NT2/D1 (cell line): ENCODE measurements around the gene SLC25A48.

Source experiments
- DNase-seq: peaks from one replicate; pipeline ENCODE4 v3.0.0-alpha.2; 2011; ENCODE audit warnings: low read depth, low spot score
- H3K27me3 ChIP-seq: 2 replicates; pipeline ENCODE4 v1.6.0; 2011; ENCODE audit warnings: mild to moderate bottlenecking; ENCODE audit not compliant: insufficient read length, insufficient read depth
- H3K36me3 ChIP-seq: 2 replicates; pipeline ENCODE4 v1.6.1; 2011; ENCODE audit warnings: mild to moderate bottlenecking, low read length, mixed read lengths; ENCODE audit not compliant: insufficient read depth, insufficient read length
- H3K4me1 ChIP-seq: 2 replicates; pipeline ENCODE4 v1.5.1; 2011; ENCODE audit not compliant: insufficient read depth, insufficient read length
- H3K4me3 ChIP-seq: 2 replicates; pipeline ENCODE4 v1.5.1; 2011; ENCODE audit warnings: low read depth; ENCODE audit not compliant: insufficient read length
- H3K9ac ChIP-seq: 2 replicates; pipeline ENCODE4 v1.6.0; 2011; ENCODE audit warnings: low read depth; ENCODE audit not compliant: insufficient read length
- H3K9me3 ChIP-seq: 2 replicates; pipeline ENCODE4 v1.5.1; 2011; ENCODE audit warnings: mild to moderate bottlenecking, low read length; ENCODE audit not compliant: insufficient read depth
- SUZ12 ChIP-seq: IDR thresholded peaks from 2 replicates; pipeline ENCODE4 v1.6.1; 2011; ENCODE audit not compliant: insufficient read length, insufficient read depth; ENCODE audit errors: extremely low read depth
- YY1 ChIP-seq: IDR thresholded peaks from 2 replicates; pipeline ENCODE4 v1.6.1; 2011; ENCODE audit not compliant: insufficient read length, insufficient read depth
- ZNF274 ChIP-seq: IDR thresholded peaks from 2 replicates; pipeline ENCODE4 v1.6.1; 2011; ENCODE audit warnings: mild to moderate bottlenecking, low read depth, low read length

Gene SLC25A48

DNA sequence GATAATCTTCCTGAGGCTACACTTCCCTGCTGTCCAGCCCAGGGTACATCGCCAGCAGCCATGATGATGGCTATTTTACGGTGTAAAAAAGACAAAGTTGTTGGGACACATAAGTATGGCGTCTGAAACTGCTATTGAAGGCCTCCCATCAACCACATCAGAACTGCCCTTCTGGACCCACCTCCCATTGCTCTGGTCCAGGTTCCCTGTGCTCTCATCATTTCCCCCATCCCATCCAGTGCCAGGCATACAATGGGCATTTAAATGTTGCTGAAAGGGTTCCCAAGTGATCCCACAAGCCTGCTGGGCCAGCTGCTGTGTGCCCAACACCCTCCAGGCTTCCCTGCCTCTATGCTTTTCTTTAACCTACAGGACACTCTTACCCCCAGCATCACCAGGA, 50.6 kb downstream of the SLC25A48 start:
- Histone ChIP-seq H3K27me3 (peaks cover 6% of the 10 kb centered on the region), H3K9ac (no peak overlapping the region), H3K4me1 (peaks cover 8% of the 10 kb centered on the region), H3K4me3 (no peak overlapping the region), H3K36me3 (no peaks in the 10 kb centered on the region), H3K9me3 (no peaks in the 10 kb centered on the region)
- no peak for DNase-seq
- TF ChIP-seq SUZ12: no peak
- no peak for TF ChIP-seq YY1
- TF ChIP-seq ZNF274: no peak

DNA sequence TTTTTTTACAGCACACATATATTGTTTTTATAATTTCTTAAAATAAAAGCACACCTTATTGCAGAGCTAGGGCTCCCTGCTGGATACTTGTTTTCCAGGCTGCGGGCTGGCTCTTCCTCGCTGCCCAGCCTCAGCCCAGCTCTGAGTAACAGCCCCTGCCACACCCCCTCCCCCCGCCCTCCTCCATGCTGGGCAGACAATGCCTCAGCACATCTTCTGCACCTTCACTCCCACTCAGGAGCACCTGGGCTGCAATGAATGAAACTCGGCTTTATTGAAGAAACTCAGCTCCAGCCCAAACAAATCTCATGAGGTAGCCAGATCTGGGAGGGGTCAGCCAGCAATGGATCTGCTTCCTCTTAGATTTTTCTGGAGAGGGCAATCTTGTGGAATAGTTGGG, 51.7 kb downstream of the SLC25A48 start:
- H3K9ac ChIP-seq: no peak overlapping the region
- peaks cover 6% of the 10 kb centered on the region for H3K27me3 ChIP-seq
- H3K4me1 ChIP-seq: peaks cover 5% of the 10 kb centered on the region
- no peak overlapping the region for H3K4me3 ChIP-seq
- H3K36me3 ChIP-seq: no peaks in the 10 kb centered on the region
- no peak for DNase-seq
- H3K9me3 ChIP-seq: no peaks in the 10 kb centered on the region
- TF ChIP-seq ZNF274: no peak
- TF ChIP-seq SUZ12: no peak
- TF ChIP-seq YY1: no peak

DNA sequence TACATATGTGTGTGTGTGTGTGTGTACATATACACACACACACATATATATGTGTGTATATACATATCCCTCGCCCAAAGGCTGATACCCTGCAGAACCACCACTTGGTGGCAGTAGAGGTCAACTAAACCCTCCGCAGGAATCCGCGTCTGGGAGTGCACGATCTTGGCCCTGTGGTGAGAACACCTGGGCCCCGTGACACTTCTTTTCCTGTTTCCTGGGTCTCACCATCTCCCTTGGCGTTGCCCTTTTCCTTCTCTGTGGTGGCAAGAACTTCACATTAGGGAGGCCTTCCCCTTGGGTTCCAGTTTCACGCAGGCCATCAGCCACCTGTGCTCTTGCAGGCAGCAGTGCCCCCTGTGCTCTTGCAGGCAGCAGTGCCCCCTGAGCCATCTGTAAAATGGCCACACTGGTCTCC, 53.0 kb downstream of the SLC25A48 start:
- Histone ChIP-seq H3K4me3 (no peak overlapping the region), H3K36me3 (no peaks in the 10 kb centered on the region), H3K4me1 (peaks cover 5% of the 10 kb centered on the region), H3K9me3 (no peaks in the 10 kb centered on the region), H3K27me3 (peaks cover 6% of the 10 kb centered on the region), H3K9ac (no peak overlapping the region)
- TF ChIP-seq YY1 (no peak), SUZ12 (no peak), ZNF274 (no peak)
- peak; percentile 50 for DNase-seq

DNA sequence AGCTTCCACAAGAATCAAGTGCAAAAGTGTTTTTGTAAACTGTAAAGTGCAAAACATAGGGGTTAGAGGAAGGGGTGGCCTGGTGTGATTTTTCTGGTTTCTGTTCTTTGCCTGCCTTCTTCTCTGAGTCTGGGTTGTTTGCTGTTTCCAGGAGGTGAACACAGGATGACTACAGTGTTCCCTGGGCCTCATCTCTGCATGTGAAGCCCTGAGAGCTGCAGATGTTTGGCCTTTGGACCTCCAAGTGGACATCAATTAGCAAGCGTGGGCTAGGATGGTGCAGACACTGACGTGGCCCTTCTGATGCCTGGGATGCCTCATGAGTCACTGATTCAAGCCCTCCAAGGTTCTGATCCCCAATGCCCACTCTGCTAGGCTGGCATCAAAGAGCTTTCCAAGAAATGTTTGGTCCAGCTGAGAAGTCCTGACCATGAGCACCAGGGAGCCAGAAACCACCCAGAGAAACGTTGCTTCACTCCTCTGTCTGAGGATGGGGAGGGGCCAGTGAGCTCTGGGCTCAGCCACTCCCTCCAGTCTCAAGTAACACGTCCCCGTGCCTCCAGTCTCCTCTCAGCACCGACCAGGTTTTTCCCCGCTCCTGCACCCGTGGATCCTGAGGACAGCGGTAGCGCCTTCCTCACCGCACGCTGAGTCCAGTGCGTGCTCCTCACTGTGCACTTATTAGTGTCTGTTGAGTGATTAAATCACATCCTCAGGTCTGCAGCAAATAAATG, 53.6 kb downstream of the SLC25A48 start:
- DNase-seq: no peak
- TF ChIP-seq SUZ12: no peak
- no peak for TF ChIP-seq ZNF274
- no peak for TF ChIP-seq YY1
- H3K9me3 ChIP-seq: no peaks in the 10 kb centered on the region
- H3K36me3 ChIP-seq: no peaks in the 10 kb centered on the region
- no peak overlapping the region for H3K9ac ChIP-seq
- peaks cover 6% of the 10 kb centered on the region for H3K27me3 ChIP-seq
- H3K4me3 ChIP-seq: no peak overlapping the region
- peaks cover 5% of the 10 kb centered on the region for H3K4me1 ChIP-seq

DNA sequence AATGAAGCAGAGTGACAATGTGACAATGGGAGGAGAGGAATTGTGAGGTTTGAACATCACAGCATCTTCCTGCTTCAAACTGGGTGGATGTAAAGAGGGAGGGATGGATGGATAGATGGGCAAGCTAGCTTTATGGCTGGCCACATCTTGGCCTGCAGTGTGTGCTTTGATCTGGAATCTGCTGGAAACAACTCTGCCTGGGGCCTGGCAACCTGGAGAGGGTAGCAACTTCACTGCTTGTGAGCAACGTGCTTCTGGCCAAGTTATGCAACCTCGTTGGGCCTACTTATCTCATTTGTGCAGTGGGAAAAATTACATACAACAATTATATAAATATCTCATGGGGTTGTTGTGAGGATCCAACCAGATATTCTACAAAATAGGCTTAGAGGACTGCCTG, 55.8 kb downstream of the SLC25A48 start:
- Histone ChIP-seq H3K9ac (no peak overlapping the region), H3K27me3 (peaks cover 6% of the 10 kb centered on the region), H3K36me3 (no peaks in the 10 kb centered on the region), H3K4me1 (peaks cover 5% of the 10 kb centered on the region), H3K9me3 (no peaks in the 10 kb centered on the region), H3K4me3 (no peak overlapping the region)
- DNase-seq: no peak
- no peak for TF ChIP-seq YY1
- TF ChIP-seq ZNF274: no peak
- TF ChIP-seq SUZ12: no peak

DNA sequence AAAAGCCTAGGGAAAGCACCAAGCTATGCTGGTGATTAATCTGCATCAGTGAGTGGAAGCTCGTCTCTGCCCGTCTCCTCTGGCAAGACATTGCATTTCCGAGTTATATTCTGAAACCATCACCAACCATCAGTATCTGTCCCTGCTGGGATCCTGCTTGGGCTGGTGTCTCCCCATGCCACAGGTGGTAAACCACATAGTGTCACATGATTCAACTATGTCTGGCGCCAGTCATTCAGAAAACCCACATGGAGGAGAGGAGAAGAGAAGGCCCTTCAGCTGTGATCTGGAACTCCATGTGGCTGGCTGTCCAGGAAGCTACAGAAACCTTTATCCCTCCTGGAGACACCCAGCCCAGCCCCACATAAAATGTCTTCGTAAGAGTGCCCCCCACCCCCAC, 56.4 kb downstream of the SLC25A48 start:
- H3K4me1 ChIP-seq: peaks cover 5% of the 10 kb centered on the region
- no peaks in the 10 kb centered on the region for H3K9me3 ChIP-seq
- TF ChIP-seq YY1: no peak
- no peak for TF ChIP-seq ZNF274
- TF ChIP-seq SUZ12: no peak
- H3K36me3 ChIP-seq: no peaks in the 10 kb centered on the region
- no peak overlapping the region for H3K4me3 ChIP-seq
- no peak for DNase-seq
- H3K27me3 ChIP-seq: peaks cover 6% of the 10 kb centered on the region
- no peak overlapping the region for H3K9ac ChIP-seq

DNA sequence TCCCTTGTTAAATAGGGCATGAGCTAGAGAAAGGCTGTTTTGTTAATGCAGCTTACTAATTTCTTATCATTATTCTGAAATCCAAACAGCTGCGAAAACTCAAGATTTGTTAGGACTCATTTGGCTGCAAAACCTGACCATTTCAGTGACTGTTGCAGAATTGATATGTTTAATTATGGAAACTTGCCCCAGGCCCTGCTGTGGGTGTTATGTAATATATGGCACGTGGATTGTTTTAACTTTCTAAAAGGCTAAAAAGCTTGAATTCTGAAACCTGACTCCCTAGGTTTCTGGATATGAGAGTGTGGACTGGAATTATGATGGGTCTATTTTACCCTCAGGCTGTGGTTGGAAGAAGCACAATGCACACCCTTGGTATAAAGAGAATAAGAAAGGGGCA, 56.8 kb downstream of the SLC25A48 start:
- H3K27me3 ChIP-seq: peaks cover 6% of the 10 kb centered on the region
- H3K9me3 ChIP-seq: no peaks in the 10 kb centered on the region
- no peaks in the 10 kb centered on the region for H3K36me3 ChIP-seq
- no peak overlapping the region for H3K9ac ChIP-seq
- no peak overlapping the region for H3K4me3 ChIP-seq
- peaks cover 5% of the 10 kb centered on the region for H3K4me1 ChIP-seq
- no peak for DNase-seq
- TF ChIP-seq YY1 (no peak), SUZ12 (no peak), ZNF274 (no peak)
